MCF 10A (cell line): ENCODE data around the gene LRRC40. TPM values are rescaled to one million over a fixed set of nuclear protein-coding genes. Genes with fewer than 3 reads are reported as not detected.

Source experiments
- BruUV-seq: library from RNA; stranded (reverse); fragments of 400-500 nt; replicated peaks from 2 replicates; lab custom pipeline; 2021; lab: Mats Ljungman, UMichigan
- CTCF ChIA-PET: fragments of 300-600 bp; sonication (Branson Sonifier 250); formaldehyde crosslinking; extraction: SDS; loops from one replicate; lab custom pipeline; 2021; ENCODE audit warnings: antibody characterized with exemption, inconsistent platforms; lab: Yijun Ruan, JAX
- POLR2A ChIA-PET: fragments of 300-600, 350-650 bp; sonication (Branson Sonifier 250); formaldehyde crosslinking; extraction: SDS; loops from one replicate; lab custom pipeline; 2020; ENCODE audit warnings: antibody characterized with exemption, inconsistent platforms; lab: Yijun Ruan, JAX
- DNase-seq: peaks from one replicate; pipeline ENCODE4 v3.0.0-alpha.2; 2018; ENCODE audit not compliant: unreplicated experiment
- H3K27ac Mint-ChIP-seq: one replicate; pipeline ENCODE4 v1.8.0; 2022; ENCODE audit warnings: mild to moderate bottlenecking, low read depth, mixed read lengths; ENCODE audit not compliant: unreplicated experiment
- H3K27me3 Mint-ChIP-seq: one replicate; pipeline ENCODE4 v1.8.0; 2022; ENCODE audit warnings: mixed read lengths; ENCODE audit not compliant: insufficient read depth, unreplicated experiment
- H3K36me3 Mint-ChIP-seq: one replicate; pipeline ENCODE4 v1.8.0; 2022; ENCODE audit warnings: mild to moderate bottlenecking, moderate library complexity, mixed read lengths; ENCODE audit not compliant: insufficient read depth, unreplicated experiment
- H3K4me1 Mint-ChIP-seq: one replicate; pipeline ENCODE4 v1.8.0; 2022; ENCODE audit warnings: mixed read lengths; ENCODE audit not compliant: insufficient read depth, unreplicated experiment
- H3K4me3 Mint-ChIP-seq: one replicate; pipeline ENCODE4 v1.8.0; 2022; ENCODE audit warnings: mild to moderate bottlenecking, moderate library complexity, mixed read lengths; ENCODE audit not compliant: unreplicated experiment
- H3K9me3 Mint-ChIP-seq: one replicate; pipeline ENCODE4 v1.8.0; 2022; ENCODE audit warnings: mixed read lengths; ENCODE audit not compliant: unreplicated experiment
- intact Hi-C: fragments of 100-400 bp; cut with micrococcal nuclease; formaldehyde crosslinking; loops from 2 replicates; pipeline ENCODE4 v1.14.1; 2022
- total RNA-seq: library from RNA; stranded (reverse); gene quantifications from 2 replicates; pipeline ENCODE4 v1.2.3, GENCODE V29; 2022
- TF ChIP-seq, protein P1 (sequence below): fragments of 200-600 bp; IDR thresholded peaks from one replicate; pipeline ENCODE4 v1.8.0; 2022; ENCODE audit warnings: antibody characterized with exemption, mild to moderate bottlenecking; ENCODE audit not compliant: unreplicated experiment

The LRRC40 gene
- total RNA-seq, 1 experiment from 2014 or later, result 14.7 TPM

DNA sequence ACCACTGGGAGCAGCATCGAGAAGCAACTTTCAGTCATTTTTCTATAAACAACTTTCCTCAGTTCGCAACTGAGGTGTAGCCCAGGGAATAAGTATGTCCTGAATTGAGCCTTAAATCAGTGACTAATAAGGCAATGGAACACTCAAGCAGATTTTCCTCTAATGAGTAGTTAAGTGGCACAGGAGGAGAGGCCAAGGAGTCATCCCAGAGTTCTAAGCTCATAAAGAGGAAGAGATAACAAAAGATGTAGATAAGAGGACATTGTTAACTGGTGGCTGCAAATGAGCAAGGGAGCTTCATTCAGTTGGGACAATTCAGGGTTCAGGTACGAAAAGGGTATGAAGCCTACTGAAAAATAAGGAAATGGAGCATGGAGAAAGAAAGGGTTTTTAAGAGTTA, 64.5 kb downstream of the LRRC40 start:
- no peak for DNase-seq
- no peak overlapping the region for H3K27ac Mint-ChIP-seq
- H3K27me3 Mint-ChIP-seq, result no peaks in the 10 kb centered on the region

DNA sequence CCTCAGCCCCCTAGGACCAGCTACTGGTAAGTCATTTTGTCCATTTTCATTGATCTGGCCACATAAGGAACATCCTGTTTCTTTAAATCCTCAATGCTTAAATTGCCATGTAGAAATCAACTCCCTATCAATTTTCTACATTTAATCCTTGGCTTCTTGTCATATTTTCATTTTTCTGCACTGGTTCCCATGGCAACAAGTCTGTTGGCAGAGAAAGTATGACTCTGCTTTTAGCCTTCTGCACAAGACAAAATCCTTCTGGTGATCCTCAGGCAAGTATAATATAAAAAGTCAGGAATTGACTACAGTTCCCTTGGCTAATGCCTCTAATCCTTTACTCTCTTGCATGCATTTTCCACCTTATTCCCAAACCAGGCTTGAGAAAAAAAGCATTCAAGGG, 65.0 kb downstream of the LRRC40 start:
- BruUV-seq, result no TSS peak
- TF ChIP-seq, protein P1, sequence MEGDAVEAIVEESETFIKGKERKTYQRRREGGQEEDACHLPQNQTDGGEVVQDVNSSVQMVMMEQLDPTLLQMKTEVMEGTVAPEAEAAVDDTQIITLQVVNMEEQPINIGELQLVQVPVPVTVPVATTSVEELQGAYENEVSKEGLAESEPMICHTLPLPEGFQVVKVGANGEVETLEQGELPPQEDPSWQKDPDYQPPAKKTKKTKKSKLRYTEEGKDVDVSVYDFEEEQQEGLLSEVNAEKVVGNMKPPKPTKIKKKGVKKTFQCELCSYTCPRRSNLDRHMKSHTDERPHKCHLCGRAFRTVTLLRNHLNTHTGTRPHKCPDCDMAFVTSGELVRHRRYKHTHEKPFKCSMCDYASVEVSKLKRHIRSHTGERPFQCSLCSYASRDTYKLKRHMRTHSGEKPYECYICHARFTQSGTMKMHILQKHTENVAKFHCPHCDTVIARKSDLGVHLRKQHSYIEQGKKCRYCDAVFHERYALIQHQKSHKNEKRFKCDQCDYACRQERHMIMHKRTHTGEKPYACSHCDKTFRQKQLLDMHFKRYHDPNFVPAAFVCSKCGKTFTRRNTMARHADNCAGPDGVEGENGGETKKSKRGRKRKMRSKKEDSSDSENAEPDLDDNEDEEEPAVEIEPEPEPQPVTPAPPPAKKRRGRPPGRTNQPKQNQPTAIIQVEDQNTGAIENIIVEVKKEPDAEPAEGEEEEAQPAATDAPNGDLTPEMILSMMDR, result no peak
- Mint-ChIP-seq H3K9me3 (no peaks in the 10 kb centered on the region), H3K27me3 (no peaks in the 10 kb centered on the region), H3K27ac (no peak overlapping the region), H3K36me3 (peaks cover 4% of the 10 kb centered on the region), H3K4me3 (no peak overlapping the region), H3K4me1 (no peaks in the 10 kb centered on the region)
- POLR2A ChIA-PET, result interaction anchor here (0.6 kb wide), 1 partner anchor 203 kb away, joined by 3 read pairs; no protein-coding TSS in a partner anchor
- intact Hi-C loops, result no loop called here
- DNase-seq, result no peak
- CTCF ChIA-PET, result interaction anchor here (0.9 to 1.3 kb wide), 3 partner anchors 10 to 465 kb away, joined by 3 to 4 read pairs (median 4); no protein-coding TSS in a partner anchor

More for the DNA sequence above, 64.5 kb downstream of the LRRC40 start:
- CTCF ChIA-PET, result interaction anchor here (1.1 to 3.3 kb wide), 5 partner anchors 8 to 909 kb away, joined by 3 to 27 read pairs (median 3); no protein-coding TSS in a partner anchor
- intact Hi-C loops, result no loop called here
- Mint-ChIP-seq H3K36me3 (no peaks in the 10 kb centered on the region), H3K4me3 (no peak overlapping the region), H3K4me1 (no peaks in the 10 kb centered on the region), H3K9me3 (no peaks in the 10 kb centered on the region)
- POLR2A ChIA-PET, result interaction anchor here (0.6 to 1.5 kb wide), 2 partner anchors 81 to 270 kb away, joined by 3 read pairs; partner anchors contain the start of genes CTH and SRSF11
- no TSS peak for BruUV-seq
- TF ChIP-seq, protein P1, result no peak

DNA sequence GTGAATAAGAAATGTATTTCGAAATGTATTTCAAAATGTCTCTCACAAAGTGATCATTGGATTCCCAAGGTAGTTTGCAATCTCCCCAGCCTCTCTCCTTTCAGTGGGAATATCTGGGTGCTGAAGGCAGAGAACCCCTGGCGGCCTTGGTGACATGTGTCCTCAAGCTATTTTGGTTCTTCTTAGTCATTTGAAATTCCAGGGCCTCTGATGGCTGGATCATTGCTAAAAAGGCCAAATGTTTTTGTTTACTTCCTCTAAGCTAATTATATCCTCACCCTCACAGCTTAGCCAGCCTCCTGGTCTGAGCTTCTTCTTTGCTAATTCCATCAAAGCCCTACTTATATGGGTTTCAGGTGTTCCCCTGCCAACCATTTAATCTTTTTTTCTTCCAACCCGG, 71.2 kb downstream of the LRRC40 start:
- H3K4me3 Mint-ChIP-seq, result no peak overlapping the region
- intact Hi-C loops, result no loop called here
- no peak for DNase-seq
- TF ChIP-seq, protein P1, result no peak
- no TSS peak for BruUV-seq
- POLR2A ChIA-PET, result interaction anchor here (1.2 kb wide), 1 partner anchor 87 kb away, joined by 6 read pairs; the partner anchor contains the start of gene SRSF11
- H3K27ac Mint-ChIP-seq, result no peak overlapping the region
- CTCF ChIA-PET, result interaction anchor here (0.7 to 3.6 kb wide), 16 partner anchors 8 to 396 kb away, joined by 3 to 27 read pairs (median 3); no protein-coding TSS in a partner anchor
- H3K27me3 Mint-ChIP-seq, result peaks cover 30% of the 10 kb centered on the region
- H3K4me1 Mint-ChIP-seq, result no peaks in the 10 kb centered on the region
- H3K36me3 Mint-ChIP-seq, result peaks cover 6% of the 10 kb centered on the region
- H3K9me3 Mint-ChIP-seq, result no peaks in the 10 kb centered on the region

DNA sequence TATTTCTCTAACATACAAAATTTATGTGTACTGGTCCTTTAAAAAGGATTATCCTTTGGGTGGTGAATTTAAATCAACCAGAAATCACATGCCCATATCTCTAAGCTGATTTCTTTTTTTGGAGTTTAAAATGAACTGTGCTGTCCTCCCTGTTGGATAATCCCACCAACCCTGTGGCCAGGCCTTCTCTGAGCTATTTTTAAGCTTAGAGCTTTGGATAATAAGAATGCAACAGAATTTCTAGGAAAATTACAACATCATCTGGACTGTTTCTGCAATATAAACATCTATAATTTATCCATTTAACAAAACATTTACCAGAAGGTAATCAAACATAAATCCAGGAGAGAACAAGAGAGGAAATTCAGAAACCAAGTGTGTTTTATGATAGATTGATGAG, 88.3 kb downstream of the LRRC40 start:
- TF ChIP-seq, protein P1, result no peak
- Mint-ChIP-seq H3K27ac (no peak overlapping the region), H3K4me1 (no peaks in the 10 kb centered on the region), H3K9me3 (no peaks in the 10 kb centered on the region), H3K4me3 (no peak overlapping the region), H3K36me3 (no peaks in the 10 kb centered on the region), H3K27me3 (peaks cover 87% of the 10 kb centered on the region)
- POLR2A ChIA-PET, result no interaction called here
- intact Hi-C loops, result no loop called here
- DNase-seq, result no peak
- no TSS peak for BruUV-seq
- CTCF ChIA-PET, result no interaction called here
